Measurements from ENCODE around the gene SLC49A4. TPM values are rescaled to one million over a fixed set of nuclear protein-coding genes. Genes with fewer than 3 reads are reported as not detected.

Gene SLC49A4
- total RNA-seq, 1 experiment from 2014 or later, result 11.3 TPM

GRCh38 chr3:122789585-122790273 lies 5.1 kb upstream of the SLC49A4 start (continued):
- TF ChIP-seq CTCF (IDR thresholded peaks at IDR 0.05 in 2 of 3, conservative IDR thresholded peaks at IDR 0.05 in 1 of 3; ENCODE audit: borderline replicate concordance in 1 of 3, insufficient read depth in 1 of 3, low read depth in 2 of 3, low read length in 2 of 3) (no peak), YY1 (IDR thresholded peaks at IDR 0.05; ENCODE audit: extremely low read depth, insufficient replicate concordance, low read depth, low read length) (no peak), SRF (IDR thresholded peaks at IDR 0.05; ENCODE audit: low read depth) (no peak), EZH2 (IDR thresholded peaks at IDR 0.05) (no peak)

- Histone ChIP-seq H3K36me3 (ENCODE audit: control insufficient read depth in 1 of 2, insufficient read depth in 2 of 2, low read length in 2 of 2) (no peaks in the 10 kb centered on the region), H3K9ac (ENCODE audit: low read length) (peak within 1 kb of the TSS; percentile 75), H3K79me2 (ENCODE audit: insufficient read depth, low read length) (0 out of 2 replicates have a peak, but pooled peaks cover 3% of the 10 kb centered on the region), H2AFZ (ENCODE audit: low read depth, low read length, poor library complexity, severe bottlenecking) (peak within 1 kb of the TSS; percentile 86), H3K27me3 (ENCODE audit: insufficient read depth, low read length) (no peaks in the 10 kb centered on the region), H3K4me3 (replicated peaks in 1 of 2; ENCODE audit: low read depth in 1 of 2, low read length in 2 of 2) (peak within 1 kb of the TSS; percentile 61 to 69), H3K27ac (ENCODE audit: low read depth, low read length) (peak within 1 kb of the TSS; percentile 74), H3K4me1 (ENCODE audit: control insufficient read depth in 1 of 2, insufficient read depth in 2 of 2, low read length in 2 of 2) (peaks cover 10 to 28% of the 10 kb centered on the region in 2 experiments), H3K9me3 (ENCODE audit: control insufficient read depth in 1 of 2, insufficient read depth in 1 of 2, low read depth in 1 of 2, low read length in 2 of 2) (no peaks in the 10 kb centered on the region), H3K4me2 (ENCODE audit: low read length) (peak within 1 kb of the TSS; percentile 92), H4K20me1 (ENCODE audit: insufficient read depth) (no peaks in the 10 kb centered on the region), H3K9me2 (ENCODE audit: insufficient read depth) (no peaks in the 10 kb centered on the region)
- intact Hi-C loops (cut with micrococcal nuclease), result no loop called here
- ChIA-PET RAD21 (ENCODE audit: low non-redundant PET in 1 of 2, low total read pairs in 2 of 2, uncharacterized antibody in 2 of 2, unreplicated experiment in 2 of 2) (interaction anchor here in 1 of 2 experiments (0.6 kb wide), 2 partner anchors 232 to 514 kb away, joined by 3 to 4 read pairs; no protein-coding TSS in a partner anchor), CTCF (interaction anchor here (1.0 to 1.3 kb wide), 3 partner anchors 9 to 401 kb away, joined by 3 to 5 read pairs (median 3); no protein-coding TSS in a partner anchor), POLR2A (interaction anchor here (0.8 to 1.5 kb wide), 4 partner anchors 10 to 410 kb away, joined by 3 to 5 read pairs (median 3); partner anchors contain the start of genes FAM162A and PDIA5)
- peak; percentile 64 for ATAC-seq
- peak; percentile 87 for DNase-seq (ENCODE audit: low read depth, low spot score)
- BruUV-seq (replicated peaks), result no TSS peak
- TF ChIP-seq POLR2AphosphoS5 (IDR thresholded peaks at IDR 0.05; ENCODE audit: low read depth, low read length) (peak; percentile 56), CEBPB (IDR thresholded peaks at IDR 0.05; ENCODE audit: low read depth) (no peak), CBX3 (IDR thresholded peaks at IDR 0.05; ENCODE audit: low read depth) (peak; percentile 60; the same call in 1 of the 2 replicates), RAD21 (IDR thresholded peaks at IDR 0.05; ENCODE audit: low read depth) (no peak), MAX (IDR thresholded peaks at IDR 0.05) (peak; percentile 98), SP1 (IDR thresholded peaks at IDR 0.05; ENCODE audit: low read depth) (peak; percentile 57; the same call in 1 of the 2 replicates), EGR1 (IDR thresholded peaks at IDR 0.05; ENCODE audit: low read depth) (no peak), POLR2A (IDR thresholded peaks at IDR 0.05; ENCODE audit: borderline replicate concordance, extremely low read depth, insufficient read depth, insufficient read length) (peak; percentile 51), FOSL1 (IDR thresholded peaks at IDR 0.05; ENCODE audit: low read depth) (peak; percentile 62), SIN3A (IDR thresholded peaks at IDR 0.05; ENCODE audit: low read depth) (peak; percentile 91)
Measured at GRCh38 chr3:122793568-122794416, 1.1 kb upstream of the SLC49A4 start, which contains the start of gene HSPBAP1. TSS of gene HSPBAP1 (minus strand) at chr3:122793831. CDS start at chr3:122793680, 151 bp downstream.
